Activated CD8-positive, alpha-beta memory T cell treated with anti-CD3 and anti-CD28 coated beads, Interleukin-2, amount 50 U/mL, for 1 hour (primary cell): Measurements from ENCODE around the gene AKNA.

Experiments used
- DNase-seq: peaks from one replicate; pipeline ENCODE4 v3.0.0-alpha.2; 2020; ENCODE audit errors: extremely low read depth

The AKNA gene

GRCh38 chr9:114374936-114375335 is 12.8 kb downstream of the AKNA start:
- DNase-seq: no peak

- DNase-seq: no peak
These were observed 13.6 kb downstream of the AKNA start for GRCh38 chr9:114373960-114374730.

- DNase-seq: peak; percentile 65
These were observed 14.8 kb downstream of the AKNA start for GRCh38 chr9:114372921-114373448.

- no peak for DNase-seq
These were observed 15.5 kb downstream of the AKNA start for GRCh38 chr9:114371973-114372917.

- DNase-seq: no peak
These were observed 16.3 kb downstream of the AKNA start for GRCh38 chr9:114371343-114371944.

- no peak for DNase-seq
These were observed 16.8 kb downstream of the AKNA start for GRCh38 chr9:114370968-114371320.

GRCh38 chr9:114370251-114370967 is 17.4 kb downstream of the AKNA start:
- no peak for DNase-seq

- no peak for DNase-seq
These were observed 18.3 kb downstream of the AKNA start for GRCh38 chr9:114369216-114370130.

GRCh38 chr9:114367772-114368569 is 19.8 kb downstream of the AKNA start:
- no peak for DNase-seq

GRCh38 chr9:114367366-114367765 is 20.4 kb downstream of the AKNA start:
- no peak for DNase-seq

- DNase-seq: no peak
These were observed 21.3 kb downstream of the AKNA start for GRCh38 chr9:114366334-114367128.

GRCh38 chr9:114365194-114365593 is 22.6 kb downstream of the AKNA start:
- DNase-seq: no peak

- DNase-seq: no peak
These were observed 23.4 kb downstream of the AKNA start for GRCh38 chr9:114364134-114365041.

GRCh38 chr9:114363424-114363823 is 24.4 kb downstream of the AKNA start:
- DNase-seq: no peak

- no peak for DNase-seq
These were observed 25.4 kb downstream of the AKNA start for GRCh38 chr9:114362394-114362793.

- no peak for DNase-seq
These were observed 26.2 kb downstream of the AKNA start for GRCh38 chr9:114361542-114361941.

GRCh38 chr9:114359801-114360200 is 28.0 kb downstream of the AKNA start:
- DNase-seq: no peak

- DNase-seq: no peak
These were observed 29.9 kb downstream of the AKNA start for GRCh38 chr9:114357911-114358328.
